Ramos (cell line): Measurements from ENCODE around the gene MAST4.

Experiments
- in situ Hi-C: fragments of 300-500 bp; cut with MboI; formaldehyde crosslinking; loops from one replicate; pipeline ENCODE4 v1.14.3; 2022; ENCODE audit warnings: low sequenced_read_pairs; ENCODE audit not compliant: unreplicated experiment

MAST4 gene

DNA sequence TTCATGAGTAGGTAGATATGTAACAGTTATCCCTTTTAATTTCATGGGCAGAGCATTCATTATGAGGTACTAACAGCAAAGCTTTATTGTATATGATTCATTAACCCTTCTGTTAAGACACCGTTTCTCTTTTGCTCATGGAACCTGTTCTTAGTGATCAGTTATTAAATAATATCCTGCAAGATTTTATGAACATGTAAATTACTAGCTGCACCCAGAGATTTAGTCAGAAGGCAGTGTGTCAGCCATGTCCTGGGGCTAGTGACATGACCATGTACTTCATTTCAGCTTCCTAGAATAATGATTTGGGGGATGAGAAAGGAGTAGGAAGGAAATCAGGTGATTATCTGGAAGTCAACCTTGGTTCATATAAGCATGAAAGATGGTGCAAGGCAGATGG, 7.0 kb downstream of the MAST4 start:
- in situ Hi-C loops = no loop called here

DNA sequence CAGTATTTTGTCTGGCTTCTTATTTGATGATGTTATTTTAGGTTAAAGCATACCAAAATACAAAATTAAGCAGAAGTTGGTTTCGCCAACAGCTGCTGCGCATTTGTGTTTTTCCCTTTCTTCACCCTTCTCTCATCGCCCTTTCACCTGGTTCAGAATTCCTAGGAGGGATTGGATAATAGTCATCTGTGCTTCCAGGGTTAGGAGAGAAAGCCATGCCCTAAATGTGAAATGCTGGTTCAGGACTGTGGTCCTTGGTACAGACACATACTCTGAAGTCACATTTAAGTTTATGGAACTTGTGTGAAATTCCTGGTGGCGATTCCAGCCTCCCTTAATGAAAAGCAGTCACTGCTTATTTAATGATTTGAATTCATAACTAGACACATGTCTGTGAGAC, 7.7 kb downstream of the MAST4 start:
- in situ Hi-C loops = no loop called here

DNA sequence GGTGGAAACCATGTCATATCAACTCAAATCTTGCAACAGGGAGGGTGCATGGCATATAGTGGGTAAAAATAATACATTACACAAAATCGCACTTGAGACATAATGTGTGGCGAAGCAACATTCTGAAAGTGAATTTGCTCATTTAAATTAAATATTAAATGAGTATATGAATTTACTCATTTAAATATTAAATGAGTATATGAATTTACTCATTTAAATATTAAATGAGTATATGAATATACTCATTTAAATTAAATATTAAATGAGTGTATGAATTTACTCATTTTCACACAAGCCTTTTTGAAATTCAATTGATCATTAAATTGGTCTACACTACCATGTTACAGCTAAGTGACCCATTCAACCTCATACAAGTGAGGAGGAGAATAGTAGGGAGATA, 10.5 kb downstream of the MAST4 start:
- in situ Hi-C loops = no loop called here

DNA sequence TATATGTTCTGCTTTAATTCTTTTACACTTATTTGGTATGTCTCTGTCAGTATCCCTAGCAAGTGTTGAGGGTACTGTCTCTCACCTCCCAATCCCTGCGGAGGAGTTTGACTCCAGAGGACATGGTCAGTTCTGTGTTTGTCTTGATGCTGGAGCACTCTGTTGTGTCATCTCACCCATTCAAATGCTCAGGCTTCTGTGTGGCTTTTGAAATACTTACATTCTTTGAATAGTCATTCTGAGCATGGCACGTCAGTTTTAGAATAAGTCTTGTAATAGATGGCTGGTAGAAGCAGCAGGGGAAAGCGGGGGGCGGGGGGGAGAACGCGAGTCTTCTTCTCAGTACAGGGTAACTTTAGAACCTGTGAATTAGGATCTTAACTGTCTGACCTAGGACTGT, 12.3 kb downstream of the MAST4 start:
- in situ Hi-C loops = no loop called here

DNA sequence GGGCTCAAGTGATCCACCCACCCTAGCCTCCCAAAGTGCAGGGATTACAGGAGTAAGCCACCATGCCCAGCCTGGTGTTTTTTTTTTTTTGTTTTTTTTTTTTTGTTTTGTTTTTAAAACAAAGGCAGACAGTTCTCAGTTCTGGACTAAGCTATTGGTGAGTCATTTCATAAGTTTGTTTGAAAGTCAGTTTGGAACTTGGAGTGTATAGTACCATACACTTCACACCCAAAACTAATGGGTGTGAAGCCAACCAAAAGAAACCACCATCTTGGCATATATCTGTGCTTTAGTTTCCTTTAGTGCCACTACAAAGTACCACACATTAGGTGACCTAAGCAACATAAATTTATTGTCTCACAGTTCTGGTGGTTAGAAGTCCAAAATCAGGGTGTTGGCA, 13.4 kb downstream of the MAST4 start:
- in situ Hi-C loops = no loop called here

DNA sequence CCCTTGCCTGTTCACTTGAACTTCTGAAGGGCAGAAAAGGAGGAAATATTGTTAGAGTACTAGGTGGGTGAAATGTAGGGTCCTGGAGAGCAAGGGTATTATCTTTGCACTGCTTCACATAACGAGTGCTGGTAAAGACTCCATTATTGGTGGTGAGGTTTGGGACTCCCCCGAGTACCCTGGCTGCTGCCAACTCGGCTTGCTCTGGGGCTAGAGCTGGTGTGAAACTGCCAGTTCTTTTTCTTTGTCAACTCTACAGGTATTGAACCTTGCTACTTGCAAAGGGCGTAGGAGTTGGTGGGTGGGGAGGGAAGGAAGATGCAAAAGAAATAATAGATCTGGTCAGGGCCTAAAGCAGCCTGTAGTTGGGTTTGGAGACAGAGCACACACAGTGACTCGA, 16.0 kb downstream of the MAST4 start:
- in situ Hi-C loops = no loop called here

DNA sequence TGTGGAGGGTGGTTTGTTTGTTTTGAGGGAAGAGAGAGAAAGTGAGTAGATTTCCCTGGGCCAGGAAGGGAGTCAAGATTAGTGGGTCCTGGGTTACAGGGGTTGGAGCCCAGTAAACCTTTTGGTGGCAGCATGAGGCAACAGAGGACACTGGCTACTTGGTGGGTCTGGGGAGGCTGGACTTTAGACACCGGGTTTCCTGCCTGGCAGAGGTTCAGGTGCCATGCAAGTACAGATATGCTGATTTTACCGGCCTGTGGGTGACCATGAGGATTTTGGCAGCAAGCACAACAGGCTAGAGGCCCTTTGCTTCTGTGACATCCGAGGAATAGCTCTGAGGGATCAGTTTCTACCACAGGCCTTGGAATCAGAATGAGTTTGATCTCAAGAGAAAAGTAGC, 18.9 kb downstream of the MAST4 start:
- in situ Hi-C loops = no loop called here

DNA sequence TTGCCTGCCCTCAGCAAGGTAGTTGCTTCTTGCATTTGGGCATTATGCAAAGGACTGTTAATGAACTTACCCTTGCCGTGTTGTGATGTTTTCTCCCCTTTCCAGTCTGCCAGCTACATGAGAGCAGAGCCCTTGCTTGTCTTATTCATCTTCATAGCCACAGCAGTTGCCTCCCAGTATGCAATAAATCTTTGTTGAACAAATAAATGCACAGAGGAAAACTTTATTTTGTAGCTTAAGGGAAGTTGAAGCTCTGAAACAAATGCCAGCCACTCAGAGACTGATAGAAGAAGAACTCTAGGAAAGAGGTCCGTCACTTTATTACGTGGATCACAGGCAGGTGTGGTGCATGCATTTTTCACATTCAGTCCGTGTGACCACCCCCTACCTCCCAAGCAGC, 19.7 kb downstream of the MAST4 start:
- in situ Hi-C loops = no loop called here

DNA sequence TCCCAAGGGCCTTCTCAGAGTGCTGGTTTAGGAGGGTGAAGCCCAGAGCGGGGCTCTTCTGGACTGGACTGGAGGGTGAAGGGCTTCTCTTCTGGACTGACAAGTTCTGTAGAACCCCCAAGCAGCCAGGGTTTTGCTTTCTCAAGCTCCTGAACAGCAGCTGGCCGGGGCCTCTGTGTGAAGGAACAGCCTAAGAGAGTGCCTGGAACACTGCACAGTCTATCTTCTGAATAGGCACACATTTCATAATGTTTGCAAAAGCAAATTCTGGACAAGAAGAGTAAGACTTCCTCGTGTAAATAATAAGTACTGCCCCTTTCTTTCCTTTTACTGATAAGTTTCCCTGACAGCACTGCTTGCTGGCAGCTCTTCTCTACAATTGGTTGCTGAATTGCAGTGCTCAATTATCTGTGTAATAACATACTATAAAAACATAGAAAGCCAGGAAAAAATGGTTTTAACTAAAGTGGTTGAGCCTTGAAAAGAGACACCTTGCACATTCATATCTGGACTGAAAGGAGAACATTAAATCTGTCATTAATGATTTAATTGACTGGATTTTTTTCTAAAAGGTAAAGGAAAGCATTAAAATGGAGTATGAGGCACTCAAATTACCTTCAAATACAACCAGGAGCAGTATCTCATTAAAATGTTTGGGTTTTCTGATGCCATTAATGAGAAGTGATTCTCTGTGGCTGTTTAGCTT, 20.5 kb downstream of the MAST4 start:
- in situ Hi-C loops = no loop called here

DNA sequence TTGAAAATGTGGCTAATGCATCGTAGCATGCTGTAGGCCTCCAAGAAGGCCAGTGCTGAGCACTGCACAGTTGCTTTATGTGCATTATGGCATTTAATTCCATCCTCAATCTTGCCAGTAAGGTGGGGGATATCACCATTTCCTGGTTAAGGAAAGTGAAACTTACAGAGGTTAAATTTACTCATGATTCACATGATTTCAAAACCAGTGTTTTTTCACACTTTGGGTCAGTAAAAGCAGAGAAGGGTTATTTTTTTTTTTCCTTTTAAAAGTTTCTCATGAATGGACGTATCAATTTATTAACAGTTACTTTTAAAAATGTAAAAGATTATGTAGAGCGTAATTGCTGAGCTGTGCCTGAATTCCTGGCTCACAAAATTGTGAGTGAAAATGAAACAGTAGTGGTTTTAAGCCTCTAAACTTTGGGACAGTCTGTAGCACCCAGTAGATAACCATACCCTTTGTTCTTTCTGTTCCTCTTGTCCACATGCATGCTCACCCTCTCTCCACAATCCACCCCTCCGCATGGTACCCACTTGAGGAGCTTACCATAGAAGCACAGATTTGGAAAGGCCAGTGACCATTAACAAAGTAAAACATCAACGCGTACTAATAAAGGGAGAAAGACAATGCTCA, 21.2 kb downstream of the MAST4 start:
- in situ Hi-C loops = no loop called here

DNA sequence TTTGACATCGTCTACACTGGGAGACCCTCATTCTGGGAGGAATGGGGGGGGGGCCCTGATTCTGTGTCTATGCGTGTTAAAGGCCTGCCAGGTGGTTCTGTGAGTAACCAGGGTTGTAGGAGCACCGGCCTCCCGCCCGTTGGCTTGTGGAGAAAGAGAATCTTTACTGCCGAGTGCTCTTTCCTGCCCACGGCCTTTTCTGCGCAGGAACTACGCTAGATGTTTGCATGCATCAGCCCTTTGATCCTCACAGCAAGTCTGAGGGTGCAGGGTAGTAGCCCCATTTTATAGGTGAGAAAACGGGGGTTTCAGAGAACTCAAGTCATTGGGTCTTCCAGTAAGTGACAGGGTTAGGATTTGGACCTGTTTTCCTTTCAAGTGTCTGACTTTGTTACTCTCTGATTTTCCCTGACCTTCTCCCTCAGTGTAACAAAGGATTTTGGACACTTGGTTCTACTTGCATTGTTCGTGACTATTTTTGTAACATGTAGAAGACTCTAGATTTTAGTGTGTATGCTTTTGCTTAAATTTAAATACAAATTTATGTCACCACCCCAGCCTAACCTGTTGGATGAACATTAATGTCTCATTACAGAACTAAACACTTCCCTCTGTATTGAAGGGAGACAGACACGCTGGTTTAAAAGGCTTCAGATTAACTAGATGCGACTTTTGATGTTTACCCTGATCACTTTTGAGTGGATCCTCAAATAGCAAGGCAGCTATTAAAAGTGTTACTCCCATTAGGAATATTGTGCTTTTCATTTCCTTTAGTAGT, 22.0 kb downstream of the MAST4 start:
- in situ Hi-C loops = no loop called here

DNA sequence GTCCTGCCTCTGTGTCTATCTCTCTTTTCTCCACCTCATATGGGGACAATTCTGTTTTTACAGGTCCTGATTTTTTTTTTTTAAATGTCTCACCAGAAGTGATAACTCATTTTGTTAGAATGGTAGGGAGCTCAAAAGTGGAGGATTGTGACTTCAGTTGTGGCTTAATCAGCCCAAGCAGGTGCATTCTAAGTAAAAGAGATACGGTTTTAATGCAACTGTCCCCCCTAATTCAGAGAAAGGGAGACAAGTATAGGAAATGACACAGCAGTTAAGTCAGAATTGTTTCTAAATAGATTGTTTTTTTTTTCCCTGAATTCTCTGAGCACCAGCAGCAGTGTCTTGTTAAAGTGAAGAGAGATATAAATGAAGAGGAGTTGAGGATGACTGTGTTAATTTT, 24.5 kb downstream of the MAST4 start:
- in situ Hi-C loops = no loop called here

DNA sequence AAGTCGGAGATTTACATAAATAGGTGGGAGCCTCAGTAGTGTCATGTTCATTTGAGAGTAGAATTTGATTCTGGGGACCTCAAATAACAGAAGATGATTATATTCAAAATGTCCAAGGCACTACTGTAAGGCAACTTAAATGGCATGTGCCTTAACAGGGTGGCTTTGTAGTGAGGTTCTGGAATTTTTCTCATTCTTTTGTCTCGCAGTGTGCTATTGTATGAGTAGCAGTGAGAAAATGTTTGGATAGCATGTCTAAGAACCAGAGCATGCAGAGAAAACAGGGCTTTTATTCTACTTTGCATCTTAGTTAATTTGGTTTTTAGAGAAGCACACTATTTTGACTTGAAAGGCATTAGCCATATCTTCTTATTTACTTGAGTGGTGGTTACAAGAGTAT, 25.0 kb downstream of the MAST4 start:
- in situ Hi-C loops = no loop called here

DNA sequence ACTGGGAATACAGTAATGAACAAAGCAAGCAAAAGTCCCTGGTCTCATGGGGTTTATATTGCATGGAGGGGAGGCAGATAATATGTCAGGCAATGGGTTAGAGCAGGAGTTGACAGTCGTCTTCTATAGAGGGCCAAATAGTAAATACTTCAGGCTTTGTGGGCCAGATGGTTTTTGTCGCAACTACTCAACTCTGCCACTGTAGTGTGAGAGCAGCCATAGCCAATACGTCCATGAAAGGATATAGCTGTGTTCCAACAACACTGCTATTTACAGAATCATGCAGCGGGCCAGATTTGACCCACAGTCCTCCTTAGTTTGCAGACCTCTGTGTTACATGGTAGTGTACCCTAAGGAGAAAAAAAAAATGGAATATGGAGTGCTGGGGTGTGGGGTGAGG, 25.5 kb downstream of the MAST4 start:
- in situ Hi-C loops = no loop called here

DNA sequence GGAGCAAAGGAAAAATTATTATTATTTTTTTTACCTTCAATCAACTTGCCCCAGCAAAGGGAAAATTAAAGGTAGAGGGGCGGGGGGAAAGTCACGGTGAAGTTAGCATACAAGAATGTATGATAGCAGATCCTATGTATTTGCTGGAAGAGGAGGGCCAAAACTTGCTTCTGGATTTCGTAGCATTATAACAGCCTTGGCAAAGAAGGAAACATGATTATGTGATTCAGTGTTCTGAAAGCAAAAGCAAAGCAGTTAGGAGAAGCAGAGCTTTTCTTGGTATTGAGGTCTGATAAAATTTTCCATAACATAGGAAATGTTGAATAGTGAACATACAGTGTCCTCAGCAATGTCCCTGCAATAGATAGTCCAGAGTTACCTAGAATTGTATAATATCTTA, 32.4 kb downstream of the MAST4 start:
- in situ Hi-C loops = no loop called here

DNA sequence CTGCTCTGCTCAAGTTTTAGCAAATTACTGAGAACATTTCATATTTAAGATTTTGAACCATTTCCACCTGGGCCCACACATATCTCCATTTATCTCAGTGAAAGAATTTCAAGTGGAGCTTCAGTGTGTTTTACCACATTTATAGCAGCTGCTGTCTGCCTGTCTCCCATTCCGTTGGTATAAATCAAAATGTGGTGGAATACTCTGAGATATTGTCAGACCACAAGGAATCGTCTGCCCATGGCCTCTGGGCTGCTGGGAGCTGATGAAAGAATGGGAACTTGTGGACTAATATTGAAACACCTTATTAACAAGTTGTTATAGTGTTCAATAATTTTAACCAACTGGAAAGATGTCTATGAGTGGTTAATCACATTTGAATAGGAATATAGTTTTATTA, 33.3 kb downstream of the MAST4 start:
- in situ Hi-C loops = no loop called here

DNA sequence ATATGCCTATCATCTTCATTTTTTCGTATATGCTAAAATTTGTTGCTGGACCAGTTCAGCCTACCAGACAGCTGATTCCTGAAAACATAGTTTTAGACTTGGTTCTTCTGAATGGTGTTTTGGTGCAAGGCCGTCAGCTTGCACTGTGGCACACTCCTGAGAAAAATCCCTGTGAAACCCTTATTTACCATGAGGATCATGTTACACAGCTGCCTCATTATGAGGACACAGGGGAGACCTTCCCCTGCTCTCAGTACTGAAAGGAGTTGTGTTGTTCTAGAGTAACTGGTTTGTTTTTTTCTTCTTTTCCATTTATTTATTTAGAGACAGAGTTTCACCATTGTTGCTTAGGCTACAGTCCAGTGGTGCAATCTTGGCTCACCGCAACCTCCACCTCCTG, 37.6 kb downstream of the MAST4 start:
- in situ Hi-C loops = no loop called here

DNA sequence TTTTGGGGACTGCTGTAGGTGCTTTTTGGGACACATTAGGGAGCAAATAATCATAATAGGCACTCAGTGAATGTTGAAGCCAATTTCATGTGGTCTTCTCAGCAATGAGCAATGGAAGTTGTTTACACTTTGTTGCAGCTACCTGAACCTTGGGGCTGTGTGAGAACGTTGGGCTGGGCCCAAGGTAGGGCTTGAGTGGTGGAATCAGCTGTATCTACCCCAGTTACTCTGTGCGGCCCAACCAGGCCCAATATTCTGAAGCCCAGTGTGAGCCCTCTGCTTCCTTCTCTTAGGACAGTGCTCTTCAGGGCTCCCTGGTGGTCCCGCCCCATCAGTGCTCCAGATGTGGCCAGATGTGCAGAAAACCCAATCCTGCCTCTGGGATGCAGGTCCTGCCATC, 38.4 kb downstream of the MAST4 start:
- in situ Hi-C loops = no loop called here

DNA sequence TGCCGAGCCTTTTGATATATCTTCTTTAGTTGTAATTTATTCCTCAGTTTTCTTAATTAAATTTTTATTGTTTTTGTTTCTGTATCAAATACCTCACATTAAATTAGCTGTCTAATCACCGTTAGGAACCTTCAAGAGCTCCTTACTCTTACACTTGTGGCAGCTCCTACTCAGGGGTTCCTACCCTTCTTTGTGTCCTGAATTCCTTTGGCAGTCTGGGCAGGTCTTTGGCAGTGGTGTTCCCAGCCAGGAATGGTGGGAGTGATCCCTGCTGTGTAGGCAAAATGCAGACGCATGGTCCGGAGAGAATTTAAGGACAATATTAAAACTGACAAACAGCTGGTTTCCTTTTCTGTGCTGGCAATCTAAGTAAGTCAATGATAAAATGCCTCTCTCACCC, 41.8 kb downstream of the MAST4 start:
- in situ Hi-C loops = no loop called here

DNA sequence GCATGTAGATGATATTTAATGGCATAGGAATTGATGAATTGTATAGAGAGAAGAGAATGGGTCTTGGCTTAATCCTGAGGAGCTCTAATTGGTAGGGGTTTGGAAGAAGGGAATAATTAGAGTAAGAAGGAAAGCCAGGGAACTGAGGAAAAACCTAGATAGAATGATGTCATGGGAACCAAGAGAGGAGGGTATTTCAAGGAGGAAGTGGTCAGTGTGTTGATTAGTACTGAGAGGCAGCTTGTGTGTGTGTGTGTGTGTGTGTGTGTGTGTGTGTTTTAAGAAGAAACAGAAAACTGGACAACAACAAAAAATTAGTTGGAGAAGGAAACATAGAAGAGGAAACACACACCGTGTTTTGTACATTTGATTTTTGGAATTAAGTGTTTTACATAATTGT, 42.8 kb downstream of the MAST4 start:
- in situ Hi-C loops = no loop called here

DNA sequence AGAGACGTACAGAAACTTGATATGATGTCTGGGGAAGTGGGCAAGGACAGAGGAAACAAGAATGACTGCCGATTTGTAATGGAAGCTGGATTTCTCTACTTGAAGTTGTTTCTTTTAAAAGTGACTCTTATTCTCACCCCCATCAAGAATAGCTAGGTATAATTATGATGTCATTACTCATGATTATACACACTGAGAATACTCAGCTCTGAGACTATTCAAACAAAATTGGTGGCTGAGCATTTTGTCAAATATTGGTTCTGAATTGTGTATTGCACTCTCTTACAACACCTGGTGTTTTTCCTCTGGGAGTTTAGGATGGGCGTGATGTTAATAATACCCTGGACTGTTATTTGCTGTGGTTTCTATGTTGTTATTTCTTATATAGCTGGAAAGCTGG, 46.3 kb downstream of the MAST4 start:
- in situ Hi-C loops = no loop called here

DNA sequence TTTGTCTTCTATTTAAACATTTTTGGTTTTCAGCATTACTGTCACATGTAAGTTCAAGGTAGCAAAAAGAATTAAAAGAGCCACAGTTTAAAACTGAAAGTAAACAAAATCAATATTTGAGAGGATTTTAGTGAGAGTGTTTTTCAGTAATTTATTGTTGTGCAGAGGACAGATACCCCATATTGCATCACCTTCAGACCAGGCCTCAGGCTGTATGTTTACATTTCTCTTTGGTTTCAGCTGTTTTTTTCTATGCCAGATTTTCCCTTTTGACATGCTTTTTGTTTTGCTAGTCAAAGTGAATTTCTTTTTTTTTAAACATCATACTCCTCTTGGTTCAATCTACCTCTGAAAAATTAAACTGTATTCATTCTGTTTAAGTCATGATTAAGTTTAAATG, 47.2 kb downstream of the MAST4 start:
- in situ Hi-C loops = no loop called here
